Liver (tissue), 10 donors: ENCODE results near the gene LRAT. TPM values are rescaled to one million over a fixed set of nuclear protein-coding genes. Genes with fewer than 3 reads are reported as not detected.

Source experiments
- DNase-seq: peaks from one replicate; pipeline ENCODE4 v3.0.0-alpha.2; 2017; ENCODE audit warnings: low spot score
- H3K27ac ChIP-seq, 2 donors: one replicate each; pipeline ENCODE4 v1.7.0; 2013; ENCODE audit warnings: inconsistent platforms in 2 of 2, low read length in 2 of 2, control low read depth in 1 of 2, low read depth in 1 of 2, mild to moderate bottlenecking in 1 of 2
- H3K27me3 ChIP-seq, 4 donors: one replicate each; pipeline versions ENCODE4 v1.6.1 to v1.7.0; 2013; ENCODE audit warnings: low read length in 3 of 4, inconsistent platforms in 1 of 4, mild to moderate bottlenecking in 1 of 4, moderate library complexity in 1 of 4; ENCODE audit not compliant: control insufficient read depth in 4 of 4, insufficient read depth in 4 of 4
- H3K36me3 ChIP-seq, 4 donors: one replicate each; pipeline versions ENCODE4 v1.6.1 to v1.7.0; 2013; ENCODE audit warnings: low read length in 3 of 4, mild to moderate bottlenecking in 3 of 4, low read depth in 1 of 4, moderate library complexity in 1 of 4; ENCODE audit not compliant: control insufficient read depth in 4 of 4, insufficient read depth in 3 of 4
- H3K4me1 ChIP-seq, 4 donors: one replicate each; pipeline versions ENCODE4 v1.6.1 to v1.7.0; 2013; ENCODE audit warnings: low read length in 3 of 4, mild to moderate bottlenecking in 3 of 4, moderate library complexity in 1 of 4; ENCODE audit not compliant: control insufficient read depth in 4 of 4, insufficient read depth in 4 of 4
- H3K4me3 ChIP-seq, 3 donors: one replicate each; pipeline versions ENCODE4 v1.6.1 to v1.7.0; 2013; ENCODE audit warnings: low read length in 3 of 3, control low read depth in 1 of 3, low read depth in 1 of 3, mild to moderate bottlenecking in 1 of 3
- H3K9ac ChIP-seq, 2 donors: one replicate each; pipeline ENCODE4 v1.7.0; 2013; ENCODE audit warnings: low read length in 2 of 2, mild to moderate bottlenecking in 2 of 2, moderate library complexity in 2 of 2, control low read depth in 1 of 2, low read depth in 1 of 2
- H3K9me3 ChIP-seq, 4 donors: one replicate each; pipeline versions ENCODE4 v1.6.1 to v1.7.0; 2013; ENCODE audit warnings: low read length in 3 of 4; ENCODE audit not compliant: control insufficient read depth in 4 of 4
- FOXA1 ChIP-seq: IDR thresholded peaks from 2 replicates; pipeline ENCODE4 v1.6.1; 2016; ENCODE audit warnings: antibody characterized with exemption
- RAD21 ChIP-seq, 2 donors: IDR thresholded peaks; 2 replicates each; pipeline ENCODE4 v1.6.1; 2016; ENCODE audit warnings: antibody characterized with exemption in 2 of 2, mild to moderate bottlenecking in 2 of 2
- WGBS: extraction: QIAGEN DNeasy Blood & Tissue Kit; methylation state at CpG from one replicate; pipeline ENCODE4 v1.1.7; 2013; 5-methylcytosine and 5-hydroxymethylcytosine counted together
- polyA plus RNA-seq, 2 donors: library from polyadenylated mRNA; stranded (reverse) in 1 of 2; unstranded in 1 of 2; fragments of 200-250 nt in 1 of 2; fragments of >200 nt in 1 of 2; fragmentation: Nextera tagmentation in 1 of 2; extraction: Ambion mirVana in 1 of 2; gene quantifications; one replicate each; pipeline versions ENCODE4 v1.2.1 to v1.2.3, GENCODE V29; 2013 to 2015
- small RNA-seq: library from RNA; depleted of rRNA; stranded (forward); fragments of <200 nt; gene quantifications from one replicate; pipeline ENCODE3, GENCODE V24; 2014
- total RNA-seq, 2 donors: library from RNA; depleted of rRNA; stranded (reverse); fragments of >200 nt; gene quantifications; one replicate each; pipeline ENCODE4 v1.2.3, GENCODE V29; 2014
- TF ChIP-seq, protein P1 (sequence below): IDR thresholded peaks from 2 replicates; pipeline ENCODE4 v1.6.1; 2016; ENCODE audit warnings: antibody characterized with exemption
- TF ChIP-seq, protein P2 (sequence below): IDR thresholded peaks from 2 replicates; pipeline ENCODE4 v1.6.1; 2016; ENCODE audit warnings: antibody characterized with exemption, mild to moderate bottlenecking
- donor health status: healthy.
- donor health status: healthy.
- donor health status: healthy.
- donor health status: healthy.
- donor health status: healthy.

The LRAT gene
- total and polyA plus RNA-seq, 4 donors: 1.0 to 6.3 (median 3.5) TPM

DNA sequence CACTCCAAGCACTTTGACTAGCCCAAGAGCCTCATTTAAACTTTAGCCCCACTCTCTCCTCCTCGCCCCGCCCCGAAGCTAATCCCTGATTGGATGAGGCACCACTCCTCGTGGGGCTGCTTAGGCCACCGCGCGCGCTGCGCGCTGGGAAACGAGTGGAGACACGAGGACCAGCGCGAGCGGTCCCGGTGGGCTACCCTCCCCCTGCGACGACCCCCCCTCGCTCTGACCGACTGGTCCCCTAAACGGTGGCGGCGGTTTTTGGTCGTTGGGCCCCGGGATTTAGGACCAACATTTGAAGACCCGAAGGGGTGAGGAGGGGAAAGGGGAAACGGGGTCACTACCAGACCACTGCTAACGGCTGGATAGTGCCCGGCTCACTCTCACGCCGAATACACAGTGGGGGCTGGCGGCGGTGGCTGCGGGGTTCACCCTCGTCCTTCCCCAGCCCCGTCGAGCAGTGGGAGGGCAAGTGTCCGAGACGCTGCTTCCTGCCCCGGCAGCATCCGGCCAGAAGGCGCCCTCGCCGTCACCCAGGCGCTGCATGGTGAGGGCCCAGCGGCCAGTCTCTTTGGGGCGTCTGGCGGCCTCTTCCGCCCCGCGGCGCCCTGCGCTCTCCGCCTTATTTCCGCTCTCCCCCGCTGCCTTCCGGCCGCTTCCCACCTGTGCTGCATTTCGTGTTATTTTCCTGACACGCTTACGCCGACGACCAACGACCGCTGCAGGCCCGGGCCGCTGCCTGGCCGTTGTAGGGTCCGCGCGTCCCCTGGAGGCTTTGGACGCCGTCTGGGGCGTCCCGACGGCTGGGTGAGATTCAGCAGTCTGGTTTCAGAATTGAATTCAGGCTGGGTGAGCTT lies 37.6 kb downstream of the LRAT start, which contains the start of gene RBM46:
RBM46 (plus strand) TSS at position 147 of the 857 bp plus-strand sequence. CDS start 15,481 bp downstream, outside the sequence.
- DNase-seq: no peak
- no peak within 1 kb of the TSS for H3K27ac ChIP-seq
- peaks cover 0 to 8% (median 0%) of the 10 kb centered on the region in 4 donors for H3K27me3 ChIP-seq
- H3K4me3 ChIP-seq: peak within 1 kb of the TSS in 1 of 3 donors; percentile 3
- no peaks in the 10 kb centered on the region for H3K9me3 ChIP-seq
- no peaks in the 10 kb centered on the region for H3K36me3 ChIP-seq
- H3K9ac ChIP-seq: no peak within 1 kb of the TSS
- TF ChIP-seq, protein P1, sequence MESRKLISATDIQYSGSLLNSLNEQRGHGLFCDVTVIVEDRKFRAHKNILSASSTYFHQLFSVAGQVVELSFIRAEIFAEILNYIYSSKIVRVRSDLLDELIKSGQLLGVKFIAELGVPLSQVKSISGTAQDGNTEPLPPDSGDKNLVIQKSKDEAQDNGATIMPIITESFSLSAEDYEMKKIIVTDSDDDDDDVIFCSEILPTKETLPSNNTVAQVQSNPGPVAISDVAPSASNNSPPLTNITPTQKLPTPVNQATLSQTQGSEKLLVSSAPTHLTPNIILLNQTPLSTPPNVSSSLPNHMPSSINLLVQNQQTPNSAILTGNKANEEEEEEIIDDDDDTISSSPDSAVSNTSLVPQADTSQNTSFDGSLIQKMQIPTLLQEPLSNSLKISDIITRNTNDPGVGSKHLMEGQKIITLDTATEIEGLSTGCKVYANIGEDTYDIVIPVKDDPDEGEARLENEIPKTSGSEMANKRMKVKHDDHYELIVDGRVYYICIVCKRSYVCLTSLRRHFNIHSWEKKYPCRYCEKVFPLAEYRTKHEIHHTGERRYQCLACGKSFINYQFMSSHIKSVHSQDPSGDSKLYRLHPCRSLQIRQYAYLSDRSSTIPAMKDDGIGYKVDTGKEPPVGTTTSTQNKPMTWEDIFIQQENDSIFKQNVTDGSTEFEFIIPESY: no peak
- WGBS: 53% methylated on average over 76 of the region's 76 CpGs
- no peaks in the 10 kb centered on the region for H3K4me1 ChIP-seq

- DNase-seq: no peak
- Histone ChIP-seq H3K36me3 (no peaks in the 10 kb centered on the region), H3K9me3 (no peaks in the 10 kb centered on the region), H3K27ac (no peak overlapping the region), H3K9ac (no peak overlapping the region), H3K27me3 (peaks cover 0 to 8% (median 0%) of the 10 kb centered on the region in 4 donors), H3K4me1 (no peaks in the 10 kb centered on the region), H3K4me3 (peak overlapping the region in 1 of 3 donors; percentile 3)
- WGBS: 65% methylated on average over 18 of the region's 18 CpGs
- TF ChIP-seq FOXA1 (no peak), RAD21 (IDR thresholded peaks at IDR 0.05) (no peak)
- TF ChIP-seq, protein P2, sequence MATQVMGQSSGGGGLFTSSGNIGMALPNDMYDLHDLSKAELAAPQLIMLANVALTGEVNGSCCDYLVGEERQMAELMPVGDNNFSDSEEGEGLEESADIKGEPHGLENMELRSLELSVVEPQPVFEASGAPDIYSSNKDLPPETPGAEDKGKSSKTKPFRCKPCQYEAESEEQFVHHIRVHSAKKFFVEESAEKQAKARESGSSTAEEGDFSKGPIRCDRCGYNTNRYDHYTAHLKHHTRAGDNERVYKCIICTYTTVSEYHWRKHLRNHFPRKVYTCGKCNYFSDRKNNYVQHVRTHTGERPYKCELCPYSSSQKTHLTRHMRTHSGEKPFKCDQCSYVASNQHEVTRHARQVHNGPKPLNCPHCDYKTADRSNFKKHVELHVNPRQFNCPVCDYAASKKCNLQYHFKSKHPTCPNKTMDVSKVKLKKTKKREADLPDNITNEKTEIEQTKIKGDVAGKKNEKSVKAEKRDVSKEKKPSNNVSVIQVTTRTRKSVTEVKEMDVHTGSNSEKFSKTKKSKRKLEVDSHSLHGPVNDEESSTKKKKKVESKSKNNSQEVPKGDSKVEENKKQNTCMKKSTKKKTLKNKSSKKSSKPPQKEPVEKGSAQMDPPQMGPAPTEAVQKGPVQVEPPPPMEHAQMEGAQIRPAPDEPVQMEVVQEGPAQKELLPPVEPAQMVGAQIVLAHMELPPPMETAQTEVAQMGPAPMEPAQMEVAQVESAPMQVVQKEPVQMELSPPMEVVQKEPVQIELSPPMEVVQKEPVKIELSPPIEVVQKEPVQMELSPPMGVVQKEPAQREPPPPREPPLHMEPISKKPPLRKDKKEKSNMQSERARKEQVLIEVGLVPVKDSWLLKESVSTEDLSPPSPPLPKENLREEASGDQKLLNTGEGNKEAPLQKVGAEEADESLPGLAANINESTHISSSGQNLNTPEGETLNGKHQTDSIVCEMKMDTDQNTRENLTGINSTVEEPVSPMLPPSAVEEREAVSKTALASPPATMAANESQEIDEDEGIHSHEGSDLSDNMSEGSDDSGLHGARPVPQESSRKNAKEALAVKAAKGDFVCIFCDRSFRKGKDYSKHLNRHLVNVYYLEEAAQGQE: no peak
Observed at GRCh38 chr4:154781983-154782293, 38.1 kb downstream of the LRAT start.

Small RNAs within 50 kb of the gene (small RNA-seq; reads per million reads assigned to genes)
- gene NDUFB2P1 (not detected), gene RNU2-44P (not detected), gene RNU2-66P (not detected)

Other genes starting within 250 kb of the LRAT start
- 10 to 100 TPM; 28.4 to 51.5 TPM for gene PLRG1, start 193.6 kb upstream of the LRAT start, total RNA-seq
- 10 to 100 TPM; 27.2 to 31.3 TPM for gene PLRG1, start 193.6 kb upstream of the LRAT start, polyA plus RNA-seq
- gene FGB, start 181.0 kb upstream of the LRAT start, total RNA-seq: over 10,000 TPM; 11,744 to 21,431 TPM
- over 10,000 TPM; 11,318 to 19,021 TPM for gene FGB, start 181.0 kb upstream of the LRAT start, polyA plus RNA-seq
- gene FGA, start 153.3 kb upstream of the LRAT start, total RNA-seq: over 10,000 TPM; 12,179 to 25,210 TPM
- gene FGA, start 153.3 kb upstream of the LRAT start, polyA plus RNA-seq: over 10,000 TPM in 1 of 2 donors, 1,000 to 10,000 TPM in 1; 8,747 to 16,618 TPM
- gene FGG, start 131.3 kb upstream of the LRAT start, total RNA-seq: over 10,000 TPM; 11,566 to 20,700 TPM
- over 10,000 TPM in 1 of 2 donors, 1,000 to 10,000 TPM in 1; 7,404 to 18,576 TPM for gene FGG, start 131.3 kb upstream of the LRAT start, polyA plus RNA-seq
- under 1 TPM in 1 of 2 donors, not detected in 1; 0.08 TPM for gene RBM46, start 37.3 kb downstream of the LRAT start, total RNA-seq
- under 1 TPM; 0.03 to 0.24 TPM for gene RBM46, start 37.3 kb downstream of the LRAT start, polyA plus RNA-seq